BJ (cell line): ENCODE results near the gene SLC16A14. TPM values are rescaled to one million over a fixed set of nuclear protein-coding genes. Genes with fewer than 3 reads are reported as not detected.

Experiments
- polyA plus RNA-seq: library from polyadenylated mRNA; depleted of rRNA; stranded (reverse); fragments of >200 nt; gene quantifications from 2 replicates; pipeline ENCODE4 v1.2.3, GENCODE V29; 2011; rRNA removed
- small RNA-seq: library from RNA; depleted of rRNA; stranded (forward); fragments of <200 nt; gene quantifications from one replicate; pipeline ENCODE3, GENCODE V24; 2012; ENCODE audit warnings: low replicate concordance, low read depth; ENCODE audit not compliant: insufficient read length

SLC16A14 gene
- polyA plus RNA-seq, 1 experiment: 0.93 TPM

Small RNA genes lying within 50 kb of the gene (small RNA-seq; reads per million reads assigned to genes)
- gene RNY4P19: not detected

Other genes starting within 250 kb of the SLC16A14 start
- gene TRIP12, start 146.9 kb downstream of the SLC16A14 start, polyA plus RNA-seq: 92.6 and 137 TPM in 2 replicates
- 2.4 and 2.8 TPM in 2 replicates for gene FBXO36, start 146.4 kb downstream of the SLC16A14 start, polyA plus RNA-seq
- 5.4 and 6.6 TPM in 2 replicates for gene SP110, start 151.1 kb upstream of the SLC16A14 start, polyA plus RNA-seq
- gene SP140, start 156.8 kb upstream of the SLC16A14 start, polyA plus RNA-seq: 0.29 and 0.36 TPM in 2 replicates